SH-SY5Y (cell line): ENCODE measurements around the gene DLGAP3.

Experiments used
- GATA2 ChIP-seq: IDR thresholded peaks from 2 replicates; pipeline ENCODE4 v1.6.1; 2011; ENCODE audit warnings: mild to moderate bottlenecking, low read depth, low read length
- GATA3 ChIP-seq: IDR thresholded peaks from 2 replicates; pipeline ENCODE4 v1.6.1; 2011; ENCODE audit warnings: low read depth, mild to moderate bottlenecking, low read length, moderate library complexity

DNA sequence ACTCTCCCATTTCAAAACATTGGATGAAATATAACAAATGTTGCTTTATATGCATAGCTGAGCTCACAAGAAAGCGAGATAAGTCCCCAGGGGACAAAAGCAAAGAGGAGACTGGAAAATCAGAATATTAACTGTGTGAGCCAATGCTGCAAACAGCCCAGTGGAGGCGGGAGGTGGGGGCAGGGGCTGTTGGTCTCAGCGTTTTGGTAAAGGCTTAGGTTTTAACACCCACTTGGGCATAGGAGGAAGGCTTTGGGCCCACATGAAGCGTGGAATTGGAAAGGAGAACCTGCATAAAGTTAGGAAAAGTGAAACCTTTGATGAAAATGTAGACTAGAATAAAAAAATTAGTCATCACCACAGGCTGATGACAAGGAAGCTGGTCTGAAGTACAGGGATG is 39.7 kb downstream of the DLGAP3 start:
- no peak for TF ChIP-seq GATA3
- no peak for TF ChIP-seq GATA2
